Ramos (cell line): ENCODE results near the gene GPSM1.

Source experiments
- in situ Hi-C: fragments of 300-500 bp; cut with MboI; formaldehyde crosslinking; loops from one replicate; pipeline ENCODE4 v1.14.3; 2022; ENCODE audit warnings: low sequenced_read_pairs; ENCODE audit not compliant: unreplicated experiment

Gene GPSM1

DNA sequence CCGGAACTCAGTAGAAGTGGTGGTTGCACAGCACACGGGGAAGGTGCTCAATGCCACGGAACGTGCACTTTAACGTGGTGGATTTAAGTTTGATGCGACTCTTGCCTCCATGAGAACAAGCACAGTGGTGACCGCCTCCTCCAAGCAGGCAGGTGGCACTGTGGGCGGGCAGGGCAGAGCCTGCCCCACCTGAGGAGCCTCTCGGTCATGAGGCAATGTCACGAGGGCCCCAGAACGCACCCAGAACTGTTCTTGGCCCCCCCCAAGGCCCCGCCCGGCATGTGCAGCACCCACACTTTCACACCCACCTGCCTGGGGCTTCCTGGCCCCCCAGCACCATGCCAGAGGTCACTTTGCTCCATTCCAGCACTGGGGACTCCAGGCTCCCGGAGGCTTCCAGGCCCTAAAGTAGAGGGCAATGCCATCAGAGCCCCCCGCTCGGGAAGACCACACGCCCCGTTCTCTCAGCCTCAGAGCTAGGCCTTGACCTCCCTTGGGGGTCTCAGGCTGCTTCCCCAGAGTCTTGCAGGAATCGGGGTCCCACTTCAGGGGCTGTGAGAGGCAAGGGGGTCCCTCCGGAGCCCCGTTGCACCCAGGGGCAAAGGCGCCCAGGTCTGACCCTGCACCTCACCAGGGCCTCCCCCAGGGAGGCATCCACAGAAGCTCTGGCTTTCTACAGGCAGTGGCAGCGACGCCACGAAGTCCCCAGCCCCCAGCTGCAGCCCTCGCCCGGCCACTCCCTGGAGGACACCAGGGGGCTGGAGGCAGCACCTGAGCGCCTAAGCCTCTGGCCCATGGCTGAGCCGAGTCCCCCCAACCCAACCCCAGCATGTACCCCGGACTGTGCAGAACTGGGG lies 37.5 kb upstream of the GPSM1 start:
- in situ Hi-C loops = no loop called here

- in situ Hi-C loops = no loop called here
Measured at GRCh38 chr9:136290508-136291000, 36.8 kb upstream of the GPSM1 start.

DNA sequence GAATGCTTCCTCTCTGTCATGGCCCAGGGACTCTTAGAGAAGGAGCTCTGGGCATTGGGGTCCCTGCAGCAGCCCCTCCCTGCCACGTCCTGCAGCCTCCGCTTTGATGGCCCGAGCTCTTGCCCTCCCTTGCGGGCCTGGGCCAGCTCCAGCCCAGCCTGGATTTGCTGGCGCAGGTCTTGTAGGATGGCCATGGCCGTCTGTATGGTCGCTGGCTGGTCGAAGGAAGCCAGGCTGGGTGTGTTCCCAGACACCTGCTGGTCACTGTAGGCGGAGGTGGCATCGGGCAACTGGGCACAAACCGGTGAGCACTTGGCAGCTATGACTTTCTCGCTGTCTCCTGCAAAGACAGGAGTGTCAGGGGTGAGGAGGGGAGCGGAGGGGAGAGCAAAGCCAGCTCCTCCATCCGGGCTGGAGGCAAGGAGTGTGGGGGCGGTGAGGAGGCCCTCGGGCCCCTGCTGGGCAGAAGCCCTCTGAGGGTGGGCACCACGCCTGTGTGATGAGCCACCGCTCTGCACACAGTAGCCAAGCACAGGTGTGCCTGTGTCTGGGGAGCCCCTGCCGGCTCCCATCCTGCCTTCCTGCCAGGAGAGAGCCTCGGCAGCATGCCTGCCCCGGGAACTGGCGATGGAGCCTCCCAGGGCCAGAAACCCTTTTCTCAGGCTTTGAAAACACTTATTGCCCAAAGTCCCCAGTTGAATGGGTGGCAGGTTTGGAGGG lies 35.9 kb upstream of the GPSM1 start:
- in situ Hi-C loops = no loop called here

DNA sequence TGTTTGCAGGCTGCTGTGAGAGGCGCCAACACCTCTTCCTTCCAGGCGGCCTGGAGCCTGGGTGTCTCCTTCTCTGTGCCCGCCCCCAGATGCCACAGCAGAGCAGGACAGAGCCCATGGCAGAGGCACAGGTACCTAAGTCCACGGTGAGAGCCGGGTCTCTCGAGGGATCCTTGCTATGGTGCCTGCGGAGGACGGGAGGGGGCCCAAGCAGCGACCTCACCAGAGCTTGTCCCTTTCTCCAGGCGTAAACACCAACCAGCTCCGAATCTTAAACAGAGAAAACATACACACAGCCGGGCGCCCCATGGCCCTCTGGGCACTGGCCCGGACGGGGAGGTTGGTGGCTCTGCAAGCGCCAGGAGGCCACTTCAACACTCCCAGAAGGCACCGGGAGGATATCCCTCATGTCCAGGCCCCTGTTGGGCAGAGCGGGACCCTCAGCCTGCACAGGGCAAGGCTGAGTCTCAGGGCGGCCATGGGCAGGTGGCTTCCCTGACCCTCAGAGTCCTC lies 35.3 kb upstream of the GPSM1 start:
- in situ Hi-C loops = no loop called here

GRCh38 chr9:136292591-136293448 lies 34.5 kb upstream of the GPSM1 start:
- in situ Hi-C loops = no loop called here

GRCh38 chr9:136293476-136294077 lies 33.8 kb upstream of the GPSM1 start:
- in situ Hi-C loops = no loop called here

GRCh38 chr9:136294437-136294836 lies 32.9 kb upstream of the GPSM1 start:
- in situ Hi-C loops = no loop called here

GRCh38 chr9:136295055-136295454 lies 32.3 kb upstream of the GPSM1 start:
- in situ Hi-C loops = no loop called here

DNA sequence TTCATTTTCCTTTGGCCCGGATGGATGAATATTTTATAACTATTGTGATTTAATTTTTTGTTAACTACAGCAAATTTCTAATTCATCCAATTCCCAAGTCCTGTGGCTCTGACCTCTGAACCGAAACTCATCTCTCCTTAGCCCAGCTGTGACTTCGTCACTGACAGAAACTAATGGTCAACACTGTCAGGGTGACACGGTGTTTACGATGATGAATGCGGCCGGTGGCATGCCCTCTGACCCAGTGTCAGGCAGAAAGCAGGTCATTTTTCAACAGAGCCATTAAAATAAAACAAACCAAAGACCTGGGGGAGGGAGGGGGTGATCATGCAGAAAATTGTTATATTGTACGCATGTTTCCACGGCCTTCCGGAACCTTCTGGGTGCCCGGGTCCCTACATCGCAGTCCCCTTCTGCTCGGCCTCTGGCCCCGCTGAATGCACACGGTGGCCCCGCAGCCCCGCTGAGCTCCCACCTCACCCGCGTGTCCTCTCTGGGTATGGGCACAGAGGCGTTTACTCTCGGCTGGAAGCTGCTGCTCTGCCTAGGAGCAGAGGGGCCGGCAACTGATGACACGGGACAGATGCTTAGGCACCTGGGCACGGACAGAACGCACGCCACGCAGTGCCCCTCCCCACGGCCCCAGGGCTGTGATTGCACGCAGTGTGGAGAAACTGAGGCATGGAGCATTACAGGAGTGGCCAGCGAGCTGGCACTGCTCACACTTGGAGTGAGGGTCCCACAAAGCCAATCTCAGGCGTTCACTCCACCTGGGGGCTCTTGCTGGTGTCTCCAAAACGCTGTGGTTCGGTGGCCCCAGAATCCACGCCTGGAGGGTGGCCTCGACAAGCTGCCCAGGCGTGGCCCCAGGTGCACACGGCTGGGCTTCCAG lies 31.6 kb upstream of the GPSM1 start:
- in situ Hi-C loops = no loop called here

GRCh38 chr9:136296434-136297015 lies 30.8 kb upstream of the GPSM1 start:
- in situ Hi-C loops = no loop called here

DNA sequence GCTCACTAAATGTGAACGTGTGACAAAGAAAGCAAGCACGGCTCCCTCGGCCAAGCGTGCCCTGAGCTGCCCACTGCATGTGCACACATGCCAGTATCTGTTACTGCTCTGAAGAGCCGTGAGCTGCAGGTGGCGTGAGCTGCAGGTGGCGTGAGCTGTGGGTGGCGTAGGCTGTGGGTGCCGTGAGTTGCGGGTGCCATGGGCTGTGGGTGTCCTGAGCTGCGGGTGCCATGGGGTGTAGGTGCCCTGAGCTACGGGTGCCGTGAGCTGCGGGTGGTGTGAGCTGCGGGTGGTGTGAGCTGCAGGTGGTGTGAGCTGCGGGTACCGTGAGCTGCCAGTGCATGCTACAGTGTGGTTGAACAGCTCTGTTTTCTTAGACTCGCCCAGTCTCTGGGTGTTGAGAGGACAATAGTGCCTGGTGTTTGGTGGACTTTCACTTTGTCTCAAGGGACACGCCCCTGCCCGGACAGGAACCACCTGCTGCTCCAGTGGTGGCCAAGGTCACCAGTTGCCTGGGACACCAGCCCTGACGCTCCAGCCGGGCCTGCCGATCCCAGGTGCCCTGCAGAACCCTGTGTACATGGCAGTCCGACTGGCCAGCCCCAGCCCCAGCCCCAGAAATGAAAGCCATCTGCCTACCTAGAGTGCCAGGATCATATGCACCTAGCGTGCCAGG lies 30.2 kb upstream of the GPSM1 start:
- in situ Hi-C loops = no loop called here

GRCh38 chr9:136297766-136298735 lies 29.3 kb upstream of the GPSM1 start:
- in situ Hi-C loops = no loop called here

- in situ Hi-C loops = no loop called here
Measured at GRCh38 chr9:136299116-136299515, 28.2 kb upstream of the GPSM1 start.

GRCh38 chr9:136299541-136299940 lies 27.8 kb upstream of the GPSM1 start:
- in situ Hi-C loops = no loop called here

DNA sequence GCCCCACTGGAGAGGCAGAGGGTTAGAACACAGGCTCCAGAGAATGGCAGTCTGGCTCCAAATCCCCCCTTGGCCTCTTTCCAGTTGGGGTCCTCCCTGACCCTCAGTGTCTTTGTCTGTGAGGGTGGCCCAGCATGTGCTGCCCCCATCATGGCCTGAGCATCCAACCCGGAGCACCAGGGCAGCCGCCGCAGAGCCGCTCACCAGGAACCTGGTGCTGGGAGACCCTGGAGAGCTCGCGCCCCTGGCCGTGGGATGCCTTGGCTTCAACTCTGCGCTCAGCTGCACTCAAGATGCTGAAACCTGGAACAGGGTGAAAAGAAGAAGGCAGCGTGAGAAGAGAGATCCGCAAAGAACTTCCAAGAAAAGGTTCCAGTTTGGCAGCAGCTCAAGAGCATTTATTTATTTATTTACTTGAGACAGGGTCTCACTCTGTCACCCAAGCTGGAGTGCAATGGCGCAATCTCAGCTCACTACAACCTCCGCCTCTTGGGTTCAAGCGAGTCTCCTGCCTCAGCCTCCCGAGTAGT lies 27.3 kb upstream of the GPSM1 start:
- in situ Hi-C loops = no loop called here

GRCh38 chr9:136300866-136301265 lies 26.5 kb upstream of the GPSM1 start:
- in situ Hi-C loops = no loop called here

DNA sequence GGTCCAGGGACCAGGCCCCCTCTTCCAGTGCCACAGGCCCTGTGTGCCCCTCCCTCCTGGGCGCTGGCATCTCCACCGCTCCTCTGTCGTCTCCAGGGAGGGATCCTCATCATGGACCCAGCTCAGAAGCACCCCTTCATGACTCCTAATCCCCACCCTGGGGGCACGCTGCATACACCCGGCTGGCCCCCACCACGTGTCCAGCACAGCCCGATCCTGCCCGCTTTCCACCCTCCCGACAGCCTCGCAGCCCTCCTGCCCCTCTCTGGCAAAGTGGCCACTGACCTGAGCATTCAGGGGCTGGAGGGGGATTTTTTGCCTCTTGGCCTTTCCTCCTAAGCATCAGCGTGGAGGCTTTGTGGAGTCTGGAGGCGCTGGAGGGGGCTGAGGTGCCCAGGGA lies 24.8 kb upstream of the GPSM1 start:
- in situ Hi-C loops = no loop called here
